Endothelial cell of umbilical vein (primary cell): Measurements from ENCODE around the gene BOD1L1.

Experiments used
- EZH2 ChIP-seq: IDR thresholded peaks from 2 replicates; pipeline ENCODE4 v1.6.1; 2012; ENCODE audit warnings: borderline replicate concordance, low read depth, mild to moderate bottlenecking, moderate library complexity, low read length, inconsistent platforms; ENCODE audit not compliant: severe bottlenecking
- FOS ChIP-seq: IDR thresholded peaks from 2 replicates; pipeline ENCODE4 v1.6.1; 2011; ENCODE audit warnings: mild to moderate bottlenecking, low read length, moderate library complexity, borderline replicate concordance; ENCODE audit not compliant: insufficient read depth
- POLR2A ChIP-seq: IDR thresholded peaks from 2 replicates; pipeline ENCODE4 v1.6.1; 2012; ENCODE audit warnings: low read depth, mild to moderate bottlenecking, control low read depth, low read length
- POLR2AphosphoS5 ChIP-seq: IDR thresholded peaks from 2 replicates; pipeline ENCODE4 v1.6.1; 2012; ENCODE audit warnings: low read depth, mild to moderate bottlenecking, control low read depth, low read length, moderate library complexity; ENCODE audit not compliant: insufficient read depth
- TF ChIP-seq, protein P1 (sequence below), 2 donors: IDR thresholded peaks; 1 replicate in 1 of 2; 2 replicates in 1 of 2; pipeline ENCODE4 v1.5.1; 2011; ENCODE audit warnings: low read length in 2 of 2, mild to moderate bottlenecking in 2 of 2, moderate library complexity in 2 of 2, control low read depth in 1 of 2, inconsistent platforms in 1 of 2, low read depth in 1 of 2; ENCODE audit not compliant: insufficient read depth in 1 of 2; ENCODE audit errors: extremely low read depth in 1 of 2

DNA sequence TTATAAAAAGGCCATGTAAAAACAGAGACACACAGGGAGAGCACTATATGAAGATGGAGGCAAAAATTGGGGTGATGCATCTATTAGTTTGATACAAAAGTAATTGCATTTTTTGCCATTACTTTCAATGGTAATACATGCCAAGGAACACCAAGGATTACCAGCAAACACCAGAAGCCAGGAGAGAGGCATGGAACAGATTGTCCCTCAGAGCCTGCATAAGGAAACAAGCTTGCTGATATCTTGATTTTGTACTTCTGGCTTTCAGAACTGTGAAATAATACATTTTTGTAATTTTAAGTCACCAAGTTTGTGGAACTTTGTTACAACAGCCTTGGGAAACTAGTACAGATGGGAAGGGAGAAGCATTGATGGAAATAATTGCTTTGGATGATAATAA, 45.6 kb upstream of the BOD1L1 start:
- TF ChIP-seq POLR2AphosphoS5, result no peak
- TF ChIP-seq, protein P1, sequence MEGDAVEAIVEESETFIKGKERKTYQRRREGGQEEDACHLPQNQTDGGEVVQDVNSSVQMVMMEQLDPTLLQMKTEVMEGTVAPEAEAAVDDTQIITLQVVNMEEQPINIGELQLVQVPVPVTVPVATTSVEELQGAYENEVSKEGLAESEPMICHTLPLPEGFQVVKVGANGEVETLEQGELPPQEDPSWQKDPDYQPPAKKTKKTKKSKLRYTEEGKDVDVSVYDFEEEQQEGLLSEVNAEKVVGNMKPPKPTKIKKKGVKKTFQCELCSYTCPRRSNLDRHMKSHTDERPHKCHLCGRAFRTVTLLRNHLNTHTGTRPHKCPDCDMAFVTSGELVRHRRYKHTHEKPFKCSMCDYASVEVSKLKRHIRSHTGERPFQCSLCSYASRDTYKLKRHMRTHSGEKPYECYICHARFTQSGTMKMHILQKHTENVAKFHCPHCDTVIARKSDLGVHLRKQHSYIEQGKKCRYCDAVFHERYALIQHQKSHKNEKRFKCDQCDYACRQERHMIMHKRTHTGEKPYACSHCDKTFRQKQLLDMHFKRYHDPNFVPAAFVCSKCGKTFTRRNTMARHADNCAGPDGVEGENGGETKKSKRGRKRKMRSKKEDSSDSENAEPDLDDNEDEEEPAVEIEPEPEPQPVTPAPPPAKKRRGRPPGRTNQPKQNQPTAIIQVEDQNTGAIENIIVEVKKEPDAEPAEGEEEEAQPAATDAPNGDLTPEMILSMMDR (IDR thresholded peaks at IDR 0.05; ENCODE audit: extremely low read depth in 1 of 2, insufficient read depth in 1 of 2, low read depth in 1 of 2, low read length in 2 of 2), result no peak
- no peak for TF ChIP-seq EZH2
- no peak for TF ChIP-seq FOS
- no peak for TF ChIP-seq POLR2A
